Tibial nerve (tissue), 4 donors: ENCODE measurements around the gene L3MBTL1.

Experiments used
- EP300 ChIP-seq, 2 donors: sonication (generic); formaldehyde crosslinking; IDR thresholded peaks; one replicate each; pipeline ENCODE4 v1.6.1; 2017; ENCODE audit warnings: antibody characterized with exemption in 2 of 2, mild to moderate bottlenecking in 1 of 2
- POLR2A ChIP-seq, 2 donors: fragments of 450-650 bp; IDR thresholded peaks; one replicate each; pipeline ENCODE4 v1.6.1; 2017; ENCODE audit warnings: antibody characterized with exemption in 2 of 2, mild to moderate bottlenecking in 2 of 2, moderate library complexity in 2 of 2
- TF ChIP-seq, protein P1 (sequence below), 5 experiments: fragments of 200-600 bp in 3 of 5; fragments of 450-650 bp in 2 of 5; sonication (generic) in 3 of 5; IDR thresholded peaks; one replicate each; pipeline ENCODE4 v1.5.1; 2016 to 2019; ENCODE audit warnings: antibody characterized with exemption in 5 of 5, mild to moderate bottlenecking in 3 of 5, moderate library complexity in 2 of 5

DNA sequence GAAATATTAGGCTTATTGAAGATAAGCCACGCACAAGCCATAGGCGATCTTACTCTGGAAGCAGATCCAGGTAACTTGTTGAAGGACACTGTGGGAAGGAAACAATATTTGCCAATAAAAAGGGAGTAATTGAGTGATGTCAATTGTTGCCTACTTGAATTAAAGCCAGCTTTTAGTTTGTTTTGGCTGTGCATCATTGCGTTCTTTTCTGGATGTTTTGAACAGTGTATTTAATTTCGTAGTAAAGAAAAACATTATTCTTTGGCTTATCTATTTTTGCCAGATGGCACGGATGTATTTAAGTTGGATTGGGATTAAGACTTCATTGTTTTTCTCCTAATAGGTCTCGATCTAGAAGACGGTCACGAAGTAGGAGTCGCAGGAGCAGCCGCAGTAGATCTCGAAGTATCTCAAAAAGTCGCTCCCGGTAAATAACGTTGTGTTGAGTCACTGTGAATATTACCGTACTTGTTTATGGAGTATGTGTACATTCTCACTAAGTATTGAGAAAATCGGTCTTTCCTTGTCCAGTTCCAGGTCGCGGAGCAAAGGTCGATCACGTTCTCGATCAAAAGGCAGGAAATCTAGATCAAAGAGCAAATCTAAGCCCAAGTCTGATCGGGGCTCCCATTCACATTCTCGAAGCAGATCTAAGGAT, 47.2 kb upstream of the L3MBTL1 start:
- TF ChIP-seq, protein P1, sequence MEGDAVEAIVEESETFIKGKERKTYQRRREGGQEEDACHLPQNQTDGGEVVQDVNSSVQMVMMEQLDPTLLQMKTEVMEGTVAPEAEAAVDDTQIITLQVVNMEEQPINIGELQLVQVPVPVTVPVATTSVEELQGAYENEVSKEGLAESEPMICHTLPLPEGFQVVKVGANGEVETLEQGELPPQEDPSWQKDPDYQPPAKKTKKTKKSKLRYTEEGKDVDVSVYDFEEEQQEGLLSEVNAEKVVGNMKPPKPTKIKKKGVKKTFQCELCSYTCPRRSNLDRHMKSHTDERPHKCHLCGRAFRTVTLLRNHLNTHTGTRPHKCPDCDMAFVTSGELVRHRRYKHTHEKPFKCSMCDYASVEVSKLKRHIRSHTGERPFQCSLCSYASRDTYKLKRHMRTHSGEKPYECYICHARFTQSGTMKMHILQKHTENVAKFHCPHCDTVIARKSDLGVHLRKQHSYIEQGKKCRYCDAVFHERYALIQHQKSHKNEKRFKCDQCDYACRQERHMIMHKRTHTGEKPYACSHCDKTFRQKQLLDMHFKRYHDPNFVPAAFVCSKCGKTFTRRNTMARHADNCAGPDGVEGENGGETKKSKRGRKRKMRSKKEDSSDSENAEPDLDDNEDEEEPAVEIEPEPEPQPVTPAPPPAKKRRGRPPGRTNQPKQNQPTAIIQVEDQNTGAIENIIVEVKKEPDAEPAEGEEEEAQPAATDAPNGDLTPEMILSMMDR (IDR thresholded peaks at IDR 0.05) = no peak
- TF ChIP-seq POLR2A (IDR thresholded peaks at IDR 0.05) (no peak), EP300 (IDR thresholded peaks at IDR 0.05) (no peak)
